ENCODE measurements around the gene ABL2. TPM values are rescaled to one million over a fixed set of nuclear protein-coding genes. Genes with fewer than 3 reads are reported as not detected.

The ABL2 gene
- total and polyA plus RNA-seq, 9 of the 15 experiments (the other 6 are each of a cell fraction or from before 2014, with no cell fraction given) = 1.4 to 15.0 (median 8.6) TPM

DNA sequence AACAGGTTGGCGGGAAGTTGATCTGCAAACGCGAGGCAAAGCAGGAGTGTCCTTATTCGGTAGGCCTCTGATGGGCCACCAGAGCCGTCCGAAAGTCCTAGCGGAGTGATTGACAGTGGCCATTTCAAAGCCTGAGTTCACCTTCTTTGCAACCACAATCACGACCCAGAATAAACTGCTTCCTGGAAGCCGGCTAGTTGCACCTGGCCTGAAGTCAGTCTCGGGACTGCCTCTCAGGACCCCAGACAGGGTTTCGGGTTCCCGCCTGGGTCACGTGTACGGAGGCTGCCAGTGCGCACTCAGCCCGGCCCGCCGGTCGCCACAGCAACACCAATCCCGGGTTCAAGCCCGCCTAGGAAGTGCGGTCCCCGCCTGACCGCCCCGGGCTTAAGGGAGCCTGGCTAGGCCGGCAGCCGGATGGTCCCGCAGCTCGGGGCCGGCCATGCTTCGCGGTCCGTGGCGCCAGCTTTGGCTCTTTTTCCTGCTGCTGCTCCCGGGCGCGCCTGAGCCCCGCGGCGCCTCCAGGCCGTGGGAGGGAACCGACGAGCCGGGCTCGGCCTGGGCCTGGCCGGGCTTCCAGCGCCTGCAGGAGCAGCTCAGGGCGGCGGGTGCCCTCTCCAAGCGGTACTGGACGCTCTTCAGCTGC is 147.7 kb downstream of the ABL2 start, which contains the start of gene TOR3A (continued):
- TF ChIP-seq ZNF395 (CRISPR knock-in tag; IDR thresholded peaks at IDR 0.05) (0 out of 2 replicates have a peak, but pooled peaks have one; percentile 40), JUN (IDR thresholded peaks at IDR 0.05; ENCODE audit: borderline replicate concordance, low read depth, low read length) (0 out of 2 replicates have a peak, but pooled peaks have one; percentile 14), JUN (CRISPR knock-in tag; IDR thresholded peaks at IDR 0.05; ENCODE audit: borderline replicate concordance) (no peak), ZNF511 (CRISPR knock-in tag; IDR thresholded peaks at IDR 0.05) (peak; percentile 87), BRF1 (IDR thresholded peaks at IDR 0.05; ENCODE audit: borderline replicate concordance, extremely low read depth, insufficient read length) (no peak), CHCHD3 (CRISPR knock-in tag; IDR thresholded peaks at IDR 0.05) (no peak), MEF2D (tag; conservative IDR thresholded peaks at IDR 0.05; ENCODE audit: low read depth) (no peak), NONO (IDR thresholded peaks at IDR 0.05; ENCODE audit: low read depth in 2 of 2, low read length in 1 of 2) (peak in 1 of 2 experiments; percentile 89; a peak in 2 of 4 replicates), MBD1 (CRISPR knock-in tag; IDR thresholded peaks at IDR 0.05) (no peak), ZNF217 (CRISPR knock-in tag; IDR thresholded peaks at IDR 0.05) (no peak), BMI1 (IDR thresholded peaks at IDR 0.05; ENCODE audit: low read length) (peak; percentile 83), THRB (CRISPR knock-in tag; conservative IDR thresholded peaks at IDR 0.05) (no peak), DPF2 (IDR thresholded peaks at IDR 0.05) (no peak), EGR1 (conservative IDR thresholded peaks at IDR 0.05) (no peak), RNF2 (IDR thresholded peaks at IDR 0.05) (peak; percentile 59), NR3C1 (CRISPR knock-in tag; IDR thresholded peaks at IDR 0.05) (peak; percentile 96)
- TF ChIP-seq, protein P1, sequence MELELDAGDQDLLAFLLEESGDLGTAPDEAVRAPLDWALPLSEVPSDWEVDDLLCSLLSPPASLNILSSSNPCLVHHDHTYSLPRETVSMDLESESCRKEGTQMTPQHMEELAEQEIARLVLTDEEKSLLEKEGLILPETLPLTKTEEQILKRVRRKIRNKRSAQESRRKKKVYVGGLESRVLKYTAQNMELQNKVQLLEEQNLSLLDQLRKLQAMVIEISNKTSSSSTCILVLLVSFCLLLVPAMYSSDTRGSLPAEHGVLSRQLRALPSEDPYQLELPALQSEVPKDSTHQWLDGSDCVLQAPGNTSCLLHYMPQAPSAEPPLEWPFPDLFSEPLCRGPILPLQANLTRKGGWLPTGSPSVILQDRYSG (tag; conservative IDR thresholded peaks at IDR 0.05; ENCODE audit: low read depth) = no peak; the same call in 1 of the 2 replicates
- TF ChIP-seq, protein P2, sequence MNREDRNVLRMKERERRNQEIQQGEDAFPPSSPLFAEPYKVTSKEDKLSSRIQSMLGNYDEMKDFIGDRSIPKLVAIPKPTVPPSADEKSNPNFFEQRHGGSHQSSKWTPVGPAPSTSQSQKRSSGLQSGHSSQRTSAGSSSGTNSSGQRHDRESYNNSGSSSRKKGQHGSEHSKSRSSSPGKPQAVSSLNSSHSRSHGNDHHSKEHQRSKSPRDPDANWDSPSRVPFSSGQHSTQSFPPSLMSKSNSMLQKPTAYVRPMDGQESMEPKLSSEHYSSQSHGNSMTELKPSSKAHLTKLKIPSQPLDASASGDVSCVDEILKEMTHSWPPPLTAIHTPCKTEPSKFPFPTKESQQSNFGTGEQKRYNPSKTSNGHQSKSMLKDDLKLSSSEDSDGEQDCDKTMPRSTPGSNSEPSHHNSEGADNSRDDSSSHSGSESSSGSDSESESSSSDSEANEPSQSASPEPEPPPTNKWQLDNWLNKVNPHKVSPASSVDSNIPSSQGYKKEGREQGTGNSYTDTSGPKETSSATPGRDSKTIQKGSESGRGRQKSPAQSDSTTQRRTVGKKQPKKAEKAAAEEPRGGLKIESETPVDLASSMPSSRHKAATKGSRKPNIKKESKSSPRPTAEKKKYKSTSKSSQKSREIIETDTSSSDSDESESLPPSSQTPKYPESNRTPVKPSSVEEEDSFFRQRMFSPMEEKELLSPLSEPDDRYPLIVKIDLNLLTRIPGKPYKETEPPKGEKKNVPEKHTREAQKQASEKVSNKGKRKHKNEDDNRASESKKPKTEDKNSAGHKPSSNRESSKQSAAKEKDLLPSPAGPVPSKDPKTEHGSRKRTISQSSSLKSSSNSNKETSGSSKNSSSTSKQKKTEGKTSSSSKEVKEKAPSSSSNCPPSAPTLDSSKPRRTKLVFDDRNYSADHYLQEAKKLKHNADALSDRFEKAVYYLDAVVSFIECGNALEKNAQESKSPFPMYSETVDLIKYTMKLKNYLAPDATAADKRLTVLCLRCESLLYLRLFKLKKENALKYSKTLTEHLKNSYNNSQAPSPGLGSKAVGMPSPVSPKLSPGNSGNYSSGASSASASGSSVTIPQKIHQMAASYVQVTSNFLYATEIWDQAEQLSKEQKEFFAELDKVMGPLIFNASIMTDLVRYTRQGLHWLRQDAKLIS (CRISPR knock-in tag; IDR thresholded peaks at IDR 0.05) = peak; percentile 75; the same call in 1 of the 2 replicates
